ENCODE results near the gene ABCA9. TPM values are rescaled to one million over a fixed set of nuclear protein-coding genes. Genes with fewer than 3 reads are reported as not detected.

The ABCA9 gene
- polyA plus RNA-seq, 1 donor from 2014 or later, result 0.69 TPM

- Histone ChIP-seq H3K4me2 (ENCODE audit: low read length) (no peak overlapping the region), H3F3A (ENCODE audit: insufficient read depth, low read length, poor library complexity, severe bottlenecking) (no peaks in the 10 kb centered on the region), H3K27me3 (ENCODE audit: insufficient read depth, low read depth, low read length) (no peaks in the 10 kb centered on the region), H3K9me2 (ENCODE audit: insufficient read depth, low read length) (no peaks in the 10 kb centered on the region), H3K4me3 (ENCODE audit: low read length) (no peak overlapping the region), H3K9ac (ENCODE audit: low read length) (no peak overlapping the region), H3K27ac (ENCODE audit: low read length) (no peak overlapping the region), H4K20me1 (ENCODE audit: insufficient read depth) (no peaks in the 10 kb centered on the region), H3K9me3 (ENCODE audit: low read length) (no peaks in the 10 kb centered on the region), H3K79me2 (replicated peaks; ENCODE audit: insufficient read depth, low read length) (no peaks in the 10 kb centered on the region), H3K36me3 (ENCODE audit: insufficient read depth, low read length) (no peaks in the 10 kb centered on the region), H2AFZ (ENCODE audit: low read depth, low read length) (no peak overlapping the region)
- TF ChIP-seq POLR2AphosphoS5 (IDR thresholded peaks at IDR 0.05), result no peak
- TF ChIP-seq, protein P1, sequence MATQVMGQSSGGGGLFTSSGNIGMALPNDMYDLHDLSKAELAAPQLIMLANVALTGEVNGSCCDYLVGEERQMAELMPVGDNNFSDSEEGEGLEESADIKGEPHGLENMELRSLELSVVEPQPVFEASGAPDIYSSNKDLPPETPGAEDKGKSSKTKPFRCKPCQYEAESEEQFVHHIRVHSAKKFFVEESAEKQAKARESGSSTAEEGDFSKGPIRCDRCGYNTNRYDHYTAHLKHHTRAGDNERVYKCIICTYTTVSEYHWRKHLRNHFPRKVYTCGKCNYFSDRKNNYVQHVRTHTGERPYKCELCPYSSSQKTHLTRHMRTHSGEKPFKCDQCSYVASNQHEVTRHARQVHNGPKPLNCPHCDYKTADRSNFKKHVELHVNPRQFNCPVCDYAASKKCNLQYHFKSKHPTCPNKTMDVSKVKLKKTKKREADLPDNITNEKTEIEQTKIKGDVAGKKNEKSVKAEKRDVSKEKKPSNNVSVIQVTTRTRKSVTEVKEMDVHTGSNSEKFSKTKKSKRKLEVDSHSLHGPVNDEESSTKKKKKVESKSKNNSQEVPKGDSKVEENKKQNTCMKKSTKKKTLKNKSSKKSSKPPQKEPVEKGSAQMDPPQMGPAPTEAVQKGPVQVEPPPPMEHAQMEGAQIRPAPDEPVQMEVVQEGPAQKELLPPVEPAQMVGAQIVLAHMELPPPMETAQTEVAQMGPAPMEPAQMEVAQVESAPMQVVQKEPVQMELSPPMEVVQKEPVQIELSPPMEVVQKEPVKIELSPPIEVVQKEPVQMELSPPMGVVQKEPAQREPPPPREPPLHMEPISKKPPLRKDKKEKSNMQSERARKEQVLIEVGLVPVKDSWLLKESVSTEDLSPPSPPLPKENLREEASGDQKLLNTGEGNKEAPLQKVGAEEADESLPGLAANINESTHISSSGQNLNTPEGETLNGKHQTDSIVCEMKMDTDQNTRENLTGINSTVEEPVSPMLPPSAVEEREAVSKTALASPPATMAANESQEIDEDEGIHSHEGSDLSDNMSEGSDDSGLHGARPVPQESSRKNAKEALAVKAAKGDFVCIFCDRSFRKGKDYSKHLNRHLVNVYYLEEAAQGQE (IDR thresholded peaks at IDR 0.05; ENCODE audit: borderline replicate concordance), result no peak
- TF ChIP-seq RAD21 (conservative IDR thresholded peaks at IDR 0.05), result no peak
- no peak for TF ChIP-seq EP300 (conservative IDR thresholded peaks at IDR 0.05; ENCODE audit: poor library complexity, severe bottlenecking)
- TF ChIP-seq, protein P2, sequence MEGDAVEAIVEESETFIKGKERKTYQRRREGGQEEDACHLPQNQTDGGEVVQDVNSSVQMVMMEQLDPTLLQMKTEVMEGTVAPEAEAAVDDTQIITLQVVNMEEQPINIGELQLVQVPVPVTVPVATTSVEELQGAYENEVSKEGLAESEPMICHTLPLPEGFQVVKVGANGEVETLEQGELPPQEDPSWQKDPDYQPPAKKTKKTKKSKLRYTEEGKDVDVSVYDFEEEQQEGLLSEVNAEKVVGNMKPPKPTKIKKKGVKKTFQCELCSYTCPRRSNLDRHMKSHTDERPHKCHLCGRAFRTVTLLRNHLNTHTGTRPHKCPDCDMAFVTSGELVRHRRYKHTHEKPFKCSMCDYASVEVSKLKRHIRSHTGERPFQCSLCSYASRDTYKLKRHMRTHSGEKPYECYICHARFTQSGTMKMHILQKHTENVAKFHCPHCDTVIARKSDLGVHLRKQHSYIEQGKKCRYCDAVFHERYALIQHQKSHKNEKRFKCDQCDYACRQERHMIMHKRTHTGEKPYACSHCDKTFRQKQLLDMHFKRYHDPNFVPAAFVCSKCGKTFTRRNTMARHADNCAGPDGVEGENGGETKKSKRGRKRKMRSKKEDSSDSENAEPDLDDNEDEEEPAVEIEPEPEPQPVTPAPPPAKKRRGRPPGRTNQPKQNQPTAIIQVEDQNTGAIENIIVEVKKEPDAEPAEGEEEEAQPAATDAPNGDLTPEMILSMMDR (IDR thresholded peaks at IDR 0.05; ENCODE audit: poor library complexity, severe bottlenecking), result no peak
- no peak for TF ChIP-seq MXI1 (conservative IDR thresholded peaks at IDR 0.05; ENCODE audit: poor library complexity, severe bottlenecking)
- no peak for TF ChIP-seq TAF1 (IDR thresholded peaks at IDR 0.05; ENCODE audit: low read depth)
- TF ChIP-seq SMC3 (conservative IDR thresholded peaks at IDR 0.05; ENCODE audit: poor library complexity), result no peak
Observed at GRCh38 chr17:69093995-69094394, 33.3 kb upstream of the ABCA9 start.

- Histone ChIP-seq H3K9me2 (ENCODE audit: insufficient read depth, low read length) (no peaks in the 10 kb centered on the region), H3K36me3 (ENCODE audit: insufficient read depth, low read length) (no peaks in the 10 kb centered on the region), H3K9me3 (ENCODE audit: low read length) (no peaks in the 10 kb centered on the region), H4K20me1 (ENCODE audit: insufficient read depth) (no peaks in the 10 kb centered on the region), H3K79me2 (replicated peaks; ENCODE audit: insufficient read depth, low read length) (no peaks in the 10 kb centered on the region), H2AFZ (ENCODE audit: low read depth, low read length) (no peak overlapping the region), H3K4me3 (ENCODE audit: low read length) (no peak overlapping the region), H3K27me3 (ENCODE audit: insufficient read depth, low read depth, low read length) (no peaks in the 10 kb centered on the region), H3K9ac (ENCODE audit: low read length) (no peak overlapping the region), H3F3A (ENCODE audit: insufficient read depth, low read length, poor library complexity, severe bottlenecking) (no peaks in the 10 kb centered on the region), H3K4me2 (ENCODE audit: low read length) (no peak overlapping the region), H3K27ac (ENCODE audit: low read length) (no peak overlapping the region)
- no peak for TF ChIP-seq POLR2AphosphoS5 (IDR thresholded peaks at IDR 0.05)
- no peak for TF ChIP-seq EZH2 (IDR thresholded peaks at IDR 0.05; ENCODE audit: borderline replicate concordance, insufficient read depth, low read length, poor library complexity, severe bottlenecking)
- no peak for TF ChIP-seq SMC3 (conservative IDR thresholded peaks at IDR 0.05; ENCODE audit: poor library complexity)
- no peak for TF ChIP-seq MXI1 (conservative IDR thresholded peaks at IDR 0.05; ENCODE audit: poor library complexity, severe bottlenecking)
- no peak for TF ChIP-seq RAD21 (conservative IDR thresholded peaks at IDR 0.05)
- TF ChIP-seq, protein P1 (IDR thresholded peaks at IDR 0.05; ENCODE audit: borderline replicate concordance), result no peak
- TF ChIP-seq TAF1 (IDR thresholded peaks at IDR 0.05; ENCODE audit: low read depth), result no peak
Observed at GRCh38 chr17:69093279-69093789, 32.6 kb upstream of the ABCA9 start.

Measured in neural cell (in vitro differentiated cells).